ENCODE results near the gene OR4D6.

- TF ChIP-seq POLR2AphosphoS5 (IDR thresholded peaks at IDR 0.05; ENCODE audit: borderline replicate concordance, low read depth, low read length), result no peak
- no peak for TF ChIP-seq EZH2 (IDR thresholded peaks at IDR 0.05)
Measured at GRCh38 chr11:59480359-59480758, 23.6 kb downstream of the OR4D6 start.
